ENCODE data around the gene PAQR5. TPM values are rescaled to one million over a fixed set of nuclear protein-coding genes. Genes with fewer than 3 reads are reported as not detected.
"Not testable (repeated sequence)": the region's sequence is repeated elsewhere in the genome, so short reads cannot be mapped to it uniquely, and the experiment has no call there.

Gene PAQR5, protein sequence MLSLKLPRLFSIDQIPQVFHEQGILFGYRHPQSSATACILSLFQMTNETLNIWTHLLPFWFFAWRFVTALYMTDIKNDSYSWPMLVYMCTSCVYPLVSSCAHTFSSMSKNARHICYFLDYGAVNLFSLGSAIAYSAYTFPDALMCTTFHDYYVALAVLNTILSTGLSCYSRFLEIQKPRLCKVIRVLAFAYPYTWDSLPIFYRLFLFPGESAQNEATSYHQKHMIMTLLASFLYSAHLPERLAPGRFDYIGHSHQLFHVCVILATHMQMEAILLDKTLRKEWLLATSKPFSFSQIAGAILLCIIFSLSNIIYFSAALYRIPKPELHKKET
- 0.50 TPM for total RNA-seq

DNA sequence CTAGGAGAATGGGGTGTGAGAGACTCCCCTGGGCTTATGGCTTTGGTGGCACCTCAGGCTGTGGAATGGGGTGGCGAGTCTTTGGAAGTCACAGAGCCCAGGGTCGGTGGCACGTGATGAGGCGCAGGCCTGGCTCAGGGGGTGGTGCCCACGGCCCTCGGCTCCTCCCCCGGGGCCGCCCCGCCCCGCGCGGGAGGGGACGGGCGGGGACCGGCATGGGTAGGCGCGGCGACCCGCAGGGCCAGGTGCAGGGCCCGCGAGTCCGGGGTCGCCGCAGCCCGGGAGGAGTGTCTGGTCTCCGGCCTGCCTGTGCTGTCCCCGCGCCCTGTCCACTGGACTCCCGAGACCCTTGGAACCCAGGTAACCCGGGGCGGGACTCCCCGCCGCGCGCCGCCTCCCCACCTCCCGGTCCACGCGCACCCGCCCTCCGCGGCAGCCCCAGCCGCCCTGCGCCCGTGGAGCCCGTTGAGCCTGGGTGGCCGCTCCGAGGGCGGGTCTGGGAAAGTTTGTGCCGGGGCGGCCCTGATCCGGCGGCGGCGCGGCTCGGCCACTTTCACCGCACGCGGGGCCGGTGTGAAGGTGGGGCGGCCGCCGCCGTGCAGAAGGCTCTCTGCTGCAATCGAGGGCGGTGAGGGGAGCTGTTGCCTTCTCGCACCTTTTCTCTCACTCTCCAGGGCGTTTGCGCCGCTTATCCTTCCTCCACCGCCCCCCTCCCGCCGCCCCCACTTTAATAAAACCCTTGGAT, at the start of gene PAQR5:
Gene PAQR5, plus strand, starts transcription at position 216 of the 745 bp plus-strand sequence. CDS start 61,169 bp downstream, outside the sequence.
- ATAC-seq, result peak; percentile 85
- no peak for DNase-seq (ENCODE audit: low spot score)

DNA sequence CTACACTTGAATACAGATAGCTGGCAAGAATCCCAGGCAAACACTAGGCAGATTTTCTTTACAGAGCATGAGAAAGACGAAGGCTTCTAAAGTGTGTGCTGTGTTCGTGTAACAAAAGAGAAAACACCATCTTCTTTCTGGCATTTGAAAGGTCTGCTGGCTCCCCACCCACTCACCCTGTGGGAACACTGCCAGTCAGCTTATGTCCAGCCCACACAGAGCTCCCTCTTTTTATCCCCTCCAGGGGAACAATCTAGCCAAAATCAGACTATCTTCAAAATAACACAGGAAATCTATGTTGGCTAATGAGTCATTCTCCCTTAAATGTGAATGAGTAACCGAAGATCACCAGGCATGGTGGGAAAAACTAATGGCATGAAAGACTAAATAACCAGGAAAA, 45.6 kb upstream of the PAQR5 start:
- DNase-seq (ENCODE audit: low spot score), result no peak
- no peak for ATAC-seq

DNA sequence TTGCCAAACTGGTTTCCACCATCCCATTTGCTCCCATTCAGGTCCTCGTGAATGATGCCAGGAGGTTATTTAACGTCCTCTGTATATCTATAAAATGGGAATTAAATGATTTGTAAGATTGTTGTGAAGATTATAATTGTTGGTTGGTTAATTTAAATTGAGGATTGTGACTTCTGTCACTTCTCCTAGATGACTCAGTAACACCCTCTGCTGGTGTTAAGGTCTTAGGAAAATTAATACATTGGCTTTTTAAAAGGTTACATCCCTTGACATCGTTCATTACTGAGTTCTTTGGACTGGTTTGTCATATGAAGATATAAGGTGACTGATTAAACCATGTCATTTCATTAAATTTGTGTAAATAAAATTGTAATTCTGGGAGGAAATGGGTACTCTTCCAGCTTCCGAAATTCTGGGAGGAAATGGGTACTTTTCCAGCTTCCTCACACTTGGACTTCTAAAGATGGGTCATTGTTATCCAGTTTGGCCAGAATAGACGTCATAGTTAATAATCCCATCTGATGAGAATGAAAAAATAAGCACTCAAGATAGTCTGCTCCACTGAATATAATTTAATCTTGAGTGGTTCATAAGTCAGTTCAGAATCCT, 33.3 kb upstream of the PAQR5 start:
- DNase-seq (ENCODE audit: low spot score) (no peak), ATAC-seq (peak; percentile 73)

DNA sequence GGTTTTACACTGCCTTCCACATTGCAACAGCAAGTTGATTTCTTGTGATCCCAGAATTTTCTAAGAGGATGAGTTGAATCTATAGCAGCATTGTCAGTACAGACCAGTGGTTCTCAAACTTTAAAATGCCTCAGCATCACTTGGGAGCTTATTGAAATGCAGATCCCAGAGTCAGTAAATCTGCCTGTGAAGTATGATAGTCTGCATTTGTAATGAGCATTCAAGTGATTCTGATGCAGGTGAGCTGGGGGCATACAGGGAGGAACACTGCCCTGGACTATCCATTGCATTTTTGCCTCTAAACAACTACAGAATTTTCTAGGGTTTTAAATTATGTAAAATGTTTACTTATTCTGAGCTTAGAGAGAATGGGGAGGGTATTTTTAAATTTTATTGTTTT, 27.5 kb upstream of the PAQR5 start:
- ATAC-seq, result no peak
- no peak for DNase-seq (ENCODE audit: low spot score)

DNA sequence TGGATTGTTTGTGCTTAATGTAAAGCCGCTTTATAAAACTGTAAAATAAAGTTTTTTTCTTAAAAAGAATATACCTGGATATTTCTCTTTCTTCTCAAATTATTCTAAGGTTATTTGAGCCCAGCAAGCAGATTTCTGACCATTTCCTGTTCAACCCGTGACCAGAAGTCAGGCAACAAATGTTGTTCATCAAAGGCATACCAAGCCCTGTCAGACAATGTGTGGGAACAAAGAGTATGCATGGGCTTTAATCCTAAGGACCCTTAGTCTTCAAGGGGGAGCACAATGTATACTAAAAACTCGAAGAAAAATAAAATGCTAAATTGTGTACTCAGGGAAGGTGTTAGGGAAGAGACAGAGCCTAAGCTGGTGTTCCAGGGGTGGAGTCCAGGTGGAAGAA, 26.6 kb upstream of the PAQR5 start:
- DNase-seq (ENCODE audit: low spot score), result no peak

DNA sequence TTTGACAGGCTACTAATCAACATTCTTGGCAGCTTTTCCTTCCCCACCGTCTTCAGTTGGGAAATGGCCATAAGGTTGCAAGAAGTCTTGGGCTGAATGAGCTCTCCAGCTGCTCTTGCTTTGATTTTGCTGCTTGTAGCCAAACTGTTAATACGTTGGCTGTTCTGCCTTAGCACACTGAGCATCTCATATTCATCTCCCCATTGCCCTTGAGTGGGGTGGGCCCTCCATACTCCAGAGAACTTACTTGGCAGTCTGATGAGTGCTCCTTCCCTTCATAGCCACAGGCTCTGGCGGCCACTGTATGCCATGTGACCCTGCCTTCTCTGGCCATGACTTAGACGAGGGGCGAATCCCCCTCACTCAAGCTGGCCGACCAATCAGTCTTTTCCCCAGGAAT, 25.8 kb upstream of the PAQR5 start:
- ATAC-seq, result no peak
- no peak for DNase-seq (ENCODE audit: low spot score)

More for the DNA sequence above, 26.6 kb upstream of the PAQR5 start:
- ATAC-seq, result no peak

DNA sequence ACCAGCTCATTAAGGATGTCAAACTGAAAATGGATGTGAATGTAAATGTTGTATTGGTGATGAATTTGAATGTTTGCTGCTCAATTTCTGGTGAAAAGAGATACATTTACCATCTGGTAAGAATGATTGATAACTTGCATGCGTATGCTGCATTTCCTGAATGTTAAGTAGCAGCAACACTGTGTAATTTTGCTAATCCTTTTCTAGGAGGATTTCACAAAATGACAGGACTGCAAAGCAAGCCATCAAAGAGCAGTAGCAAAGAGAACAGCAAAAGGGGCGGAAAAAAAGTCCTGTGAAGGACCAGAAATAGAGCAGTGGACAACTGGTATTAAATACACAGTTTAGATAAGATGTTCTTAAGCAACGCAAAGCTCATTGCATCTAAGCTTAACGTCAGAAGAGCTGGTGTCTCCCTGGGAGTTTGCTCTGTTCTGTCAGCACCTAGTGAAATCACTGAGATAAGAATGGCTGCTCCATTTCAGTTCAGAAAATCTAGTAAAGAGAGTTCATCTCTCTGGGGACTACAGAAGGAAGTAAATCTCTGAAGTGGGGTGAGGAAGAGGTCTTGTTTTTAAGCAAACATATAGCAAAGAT, 23.5 kb upstream of the PAQR5 start:
- DNase-seq (ENCODE audit: low spot score), result no peak
- ATAC-seq, result no peak

DNA sequence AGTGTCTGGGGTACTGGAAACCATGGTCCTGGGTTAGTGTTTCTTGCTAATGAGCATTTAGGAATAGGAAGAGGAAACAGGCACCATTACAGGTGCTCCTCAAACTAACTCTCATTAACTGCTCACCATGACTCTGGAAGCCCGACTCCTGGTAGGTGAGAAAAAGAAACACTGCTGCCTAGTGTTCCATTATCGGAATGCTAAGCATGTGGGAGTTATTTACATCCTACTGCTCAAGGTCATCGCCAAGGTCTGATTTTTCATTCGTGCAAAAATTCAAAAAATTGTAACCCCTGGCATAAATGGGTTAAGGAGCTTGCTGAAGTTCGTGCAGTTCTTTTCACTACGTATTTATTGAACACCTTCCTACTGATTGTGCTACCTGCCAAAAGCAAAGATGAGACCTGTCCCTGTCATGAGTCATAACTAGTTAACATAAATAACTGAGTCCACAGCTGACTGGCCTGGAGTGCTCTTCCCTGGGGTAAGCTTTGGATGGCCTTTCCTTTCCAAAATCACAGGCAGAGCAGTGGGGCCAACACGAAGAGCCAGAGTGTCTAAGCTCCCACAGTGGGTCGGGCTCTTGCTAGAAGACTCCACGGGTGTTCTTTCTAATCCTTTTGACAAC, 22.7 kb upstream of the PAQR5 start:
- ATAC-seq (no peak), DNase-seq (ENCODE audit: low spot score) (no peak)

DNA sequence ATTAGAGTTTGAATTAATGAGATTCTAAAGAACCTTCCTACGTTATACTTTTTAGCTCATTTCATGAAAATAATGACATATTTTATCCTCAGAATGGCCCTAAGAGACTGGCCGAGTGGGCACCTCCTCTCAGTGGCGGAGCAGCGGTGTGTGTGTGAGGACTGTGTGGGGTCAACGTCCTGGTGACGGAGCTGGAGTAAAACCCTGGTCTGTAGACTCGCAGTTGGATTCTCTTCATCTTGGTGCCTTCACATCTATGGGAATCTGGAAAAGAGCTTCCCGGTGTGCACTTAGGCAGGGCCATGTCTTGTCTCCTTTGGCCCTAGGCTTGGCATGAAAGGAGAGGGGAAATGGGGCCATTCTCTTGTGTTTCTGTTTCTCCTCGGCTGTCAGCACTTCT, 21.4 kb upstream of the PAQR5 start:
- ATAC-seq (no peak), DNase-seq (ENCODE audit: low spot score) (no peak)

DNA sequence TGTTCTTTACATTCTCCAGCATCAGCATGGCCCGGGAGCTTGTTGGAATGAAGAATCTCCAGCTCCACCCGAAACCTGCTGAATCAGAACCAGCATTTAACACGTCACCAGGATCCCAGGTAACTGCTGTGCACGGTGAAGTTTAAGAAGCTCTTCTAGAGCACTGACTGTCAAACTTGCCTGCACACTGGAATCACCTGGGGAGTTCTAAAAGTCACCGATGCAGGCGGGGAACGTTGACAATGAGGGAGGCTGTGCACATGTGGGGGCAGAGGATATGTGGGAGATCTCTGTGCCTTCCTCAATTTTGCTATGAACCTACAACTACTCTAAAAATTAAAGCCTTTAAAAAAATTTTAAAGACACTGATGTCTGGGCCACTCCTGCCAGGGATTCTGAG, 19.1 kb upstream of the PAQR5 start:
- no peak for DNase-seq (ENCODE audit: low spot score)
- ATAC-seq, result no peak

DNA sequence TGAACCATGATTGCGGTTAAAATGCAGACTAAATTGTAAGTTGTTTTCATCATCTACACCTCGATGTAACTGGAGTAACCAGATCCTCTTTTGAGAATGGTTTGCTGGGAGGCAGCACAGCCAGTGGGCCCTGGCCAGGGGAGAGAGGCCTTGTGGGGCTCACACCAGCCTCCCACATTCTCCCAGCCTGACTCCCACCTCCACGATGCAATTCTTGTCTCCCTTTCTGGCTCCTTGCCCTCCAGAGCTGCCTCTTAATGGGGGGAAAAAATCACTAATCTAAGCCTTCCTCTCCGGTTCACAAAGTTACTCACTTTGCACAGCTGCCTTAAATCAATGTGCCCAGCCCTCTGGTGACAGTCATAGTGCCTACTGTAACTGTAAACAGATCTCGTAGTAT, 17.9 kb upstream of the PAQR5 start:
- ATAC-seq (no peak), DNase-seq (ENCODE audit: low spot score) (no peak)

DNA sequence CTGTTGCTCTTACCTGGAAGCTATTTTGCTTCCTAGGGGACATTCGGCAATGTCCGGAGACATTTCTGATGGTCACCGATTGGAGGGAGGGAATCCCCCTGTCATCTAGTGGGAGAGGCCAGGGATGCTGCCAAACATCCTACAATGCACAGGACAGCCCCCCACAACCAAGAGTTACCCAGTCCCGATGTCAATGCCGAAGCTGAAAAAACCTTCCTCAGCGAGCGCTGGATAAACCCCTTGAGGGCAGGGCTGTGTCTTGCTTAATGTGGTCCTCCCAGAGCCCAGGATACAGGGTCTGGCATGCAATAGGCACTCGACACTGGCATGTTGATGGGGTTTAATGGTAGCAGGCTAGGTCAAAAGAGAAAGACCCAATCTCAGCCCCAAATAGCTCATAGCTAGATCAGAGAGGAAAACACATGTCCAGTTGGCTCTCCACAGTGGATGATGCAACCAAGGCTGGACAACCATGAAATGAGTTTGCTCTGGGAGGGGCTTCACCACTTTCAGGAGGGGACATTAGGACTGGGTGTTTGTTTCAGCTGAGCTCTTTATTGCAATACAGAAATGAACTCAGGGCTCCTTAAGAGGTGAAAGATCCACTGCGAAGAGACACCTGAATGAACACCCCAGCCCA, 16.5 kb upstream of the PAQR5 start:
- ATAC-seq, result no peak
- no peak for DNase-seq (ENCODE audit: low spot score)

DNA sequence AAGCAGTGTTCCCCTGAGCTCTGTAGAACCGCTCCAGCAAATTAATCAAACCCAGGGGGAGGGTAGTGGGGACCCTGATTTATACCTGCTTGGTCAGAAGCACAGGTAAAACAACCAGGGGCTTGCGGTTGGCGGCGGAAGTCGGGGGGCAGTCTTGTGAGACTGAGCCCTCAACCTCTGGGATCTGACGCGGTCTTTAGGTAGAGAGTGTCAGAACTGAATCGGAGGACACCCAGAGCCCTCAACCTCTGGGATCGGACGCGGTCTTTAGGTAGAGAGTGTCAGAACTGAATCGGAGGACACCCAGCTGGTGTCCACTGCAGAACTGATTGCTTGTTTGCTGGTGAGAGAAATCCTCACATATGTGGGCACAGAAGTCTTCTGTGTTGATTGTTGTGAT, 12.9 kb upstream of the PAQR5 start:
- ATAC-seq, result no peak
- DNase-seq (ENCODE audit: low spot score), result no peak

DNA sequence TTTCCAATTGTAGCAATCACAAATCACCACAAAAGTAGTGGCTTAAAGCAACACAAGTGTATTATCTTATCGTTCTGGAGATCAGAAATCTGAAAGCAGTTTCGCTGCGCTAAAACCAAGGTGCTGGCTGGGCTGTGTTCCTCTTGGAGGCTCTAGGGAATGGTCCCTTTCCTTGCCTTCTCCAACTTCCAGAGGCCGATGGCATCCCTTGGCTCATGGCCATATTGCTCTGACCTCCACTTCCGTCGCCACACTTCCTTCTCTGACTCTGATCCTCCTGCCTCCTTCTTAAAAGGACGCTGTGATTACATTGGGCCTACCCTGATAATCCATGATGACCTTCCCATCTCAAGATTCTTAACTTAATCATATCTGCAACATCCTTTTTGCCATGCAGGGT, 10.7 kb upstream of the PAQR5 start:
- ATAC-seq (no peak), DNase-seq (ENCODE audit: low spot score) (no peak)

DNA sequence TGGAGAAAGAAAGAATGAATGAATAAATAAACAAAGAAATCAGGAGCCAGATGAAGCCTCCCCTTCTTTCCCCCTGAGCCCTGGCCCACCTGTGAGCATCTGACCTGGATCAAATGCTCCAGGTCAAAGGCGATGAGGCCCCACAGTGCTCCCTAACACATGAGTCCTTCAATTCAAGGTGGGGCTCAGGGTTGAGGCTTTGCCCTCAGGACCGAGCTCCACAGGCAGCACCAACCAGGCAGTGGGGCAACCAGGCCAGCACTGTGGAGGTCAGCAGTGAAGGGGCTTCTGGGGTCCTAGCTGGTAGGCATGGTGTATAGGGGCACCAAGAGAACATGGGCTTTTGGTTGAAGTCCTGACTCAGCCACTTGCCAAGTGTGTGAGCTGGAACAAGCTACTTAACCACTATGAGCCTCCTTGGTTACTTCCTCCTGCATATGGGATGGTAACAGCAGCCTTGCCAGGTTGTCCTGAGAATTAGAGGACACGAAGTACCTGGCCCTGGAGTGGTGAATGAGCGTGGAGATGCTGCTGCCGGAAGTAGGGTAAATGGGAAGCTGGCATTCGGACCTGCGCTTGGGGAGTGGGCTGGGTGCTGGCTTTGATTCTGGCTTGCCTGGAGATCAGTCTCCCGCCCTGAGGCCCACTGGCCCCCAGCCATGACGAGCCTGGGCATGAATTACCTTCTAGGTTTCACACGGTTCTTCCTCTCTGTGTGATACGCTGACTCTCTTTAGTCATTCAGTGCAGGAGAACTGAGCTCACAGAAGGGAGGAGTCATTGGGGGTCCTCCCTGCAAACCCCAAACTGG, 10.0 kb upstream of the PAQR5 start:
- no peak for ATAC-seq
- DNase-seq (ENCODE audit: low spot score), result peak; percentile 28

DNA sequence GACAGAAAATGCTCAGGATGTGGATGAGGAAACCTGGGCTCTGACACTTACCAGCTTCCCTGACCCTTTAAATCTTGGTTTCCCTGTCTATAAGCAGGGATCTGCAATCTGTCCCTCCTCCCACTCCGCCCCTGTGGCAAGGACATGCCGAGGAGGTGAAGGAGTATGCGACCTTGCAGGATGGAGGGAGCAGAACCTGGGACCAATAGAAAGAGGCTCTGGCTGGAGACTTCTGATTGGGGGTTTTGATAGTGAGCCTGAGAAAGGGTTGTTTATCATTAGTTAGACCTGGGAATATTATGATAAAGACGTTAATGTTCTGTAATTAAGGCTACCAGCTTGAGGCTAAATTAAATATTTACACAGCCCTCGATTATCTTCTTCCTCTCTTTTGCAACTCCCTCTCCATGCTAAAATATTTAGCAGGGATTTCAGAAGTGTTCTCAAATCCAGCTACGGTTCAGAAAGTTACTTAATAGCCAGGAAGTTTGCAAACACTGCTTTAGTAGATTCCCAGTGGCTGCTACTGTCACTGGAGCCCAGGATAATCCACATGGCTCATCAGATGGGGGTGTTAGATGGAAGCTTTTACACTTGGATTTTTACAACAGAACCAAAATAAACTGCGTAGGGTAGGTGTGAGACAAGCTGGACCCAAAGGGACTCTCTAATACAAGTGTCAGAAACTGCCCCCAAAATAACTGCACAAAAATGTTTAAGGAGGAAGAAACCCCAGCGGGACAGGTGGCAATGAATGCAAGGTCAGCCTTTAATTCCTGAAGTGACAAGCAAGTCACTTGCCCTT, 9.2 kb upstream of the PAQR5 start:
- peak; percentile 69 for ATAC-seq
- DNase-seq (ENCODE audit: low spot score), result peak; percentile 22

DNA sequence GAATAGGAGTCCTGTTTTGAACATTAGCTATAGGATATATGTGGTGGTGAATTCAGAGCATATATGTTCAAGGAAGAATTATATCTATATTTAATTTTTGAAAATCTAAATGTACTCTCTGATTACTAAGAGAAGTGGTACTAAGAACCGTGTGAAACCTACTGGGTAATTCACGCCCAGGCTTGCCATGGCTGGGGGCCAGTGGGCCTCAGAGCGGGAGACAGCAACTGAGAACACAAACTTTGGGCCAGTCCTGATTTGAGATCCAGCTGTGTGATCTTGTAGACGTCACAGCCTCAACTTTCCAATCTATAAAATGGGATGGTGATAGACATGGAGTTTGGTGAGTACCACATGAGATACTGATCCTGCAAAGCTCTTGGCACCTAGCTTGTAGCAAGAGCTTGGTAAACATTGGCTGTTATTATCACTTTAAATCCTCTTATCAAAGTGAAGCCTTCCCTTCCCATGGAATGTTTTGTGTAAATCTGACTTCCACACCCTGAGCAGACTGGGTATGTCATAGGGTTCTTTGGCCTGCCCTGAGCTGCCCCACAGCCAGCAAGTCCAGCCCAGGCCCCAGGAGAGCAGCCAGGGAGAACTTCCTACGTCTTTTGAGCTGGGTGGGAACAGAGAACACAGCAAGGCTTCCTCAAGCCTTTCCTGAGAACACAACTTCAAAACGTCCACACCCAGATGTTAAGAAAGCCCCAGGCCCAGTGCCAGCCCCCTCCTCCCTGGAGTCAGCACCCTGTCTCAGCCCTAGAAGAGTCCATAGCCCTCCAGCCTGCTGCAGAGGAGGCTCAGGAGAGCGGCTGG, 8.2 kb upstream of the PAQR5 start:
- ATAC-seq (no peak), DNase-seq (ENCODE audit: low spot score) (no peak)

DNA sequence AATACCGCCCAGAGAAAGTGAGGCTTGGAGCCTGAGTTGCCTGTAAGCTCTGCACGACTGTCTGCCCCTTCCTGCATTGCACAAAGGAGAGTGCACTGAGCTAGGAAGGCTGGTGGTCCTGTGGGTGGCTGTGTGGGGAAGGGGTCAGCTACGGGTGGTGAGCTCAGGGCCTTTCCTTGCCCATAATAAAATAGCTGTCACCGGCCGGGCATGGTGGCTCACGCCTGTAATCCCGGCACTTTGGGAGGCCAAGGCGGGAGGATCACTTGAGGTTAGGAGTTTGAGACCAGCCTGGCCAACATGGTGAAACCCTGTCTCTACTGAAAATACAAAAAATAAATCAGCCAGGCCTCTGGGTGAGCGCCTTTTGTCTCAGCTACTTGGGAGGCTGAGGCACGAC, 7.1 kb upstream of the PAQR5 start:
- ATAC-seq; DNase-seq (ENCODE audit: low spot score): not testable (repeated sequence)
